Measurements from ENCODE around the gene SLC24A3.

Gene SLC24A3

DNA sequence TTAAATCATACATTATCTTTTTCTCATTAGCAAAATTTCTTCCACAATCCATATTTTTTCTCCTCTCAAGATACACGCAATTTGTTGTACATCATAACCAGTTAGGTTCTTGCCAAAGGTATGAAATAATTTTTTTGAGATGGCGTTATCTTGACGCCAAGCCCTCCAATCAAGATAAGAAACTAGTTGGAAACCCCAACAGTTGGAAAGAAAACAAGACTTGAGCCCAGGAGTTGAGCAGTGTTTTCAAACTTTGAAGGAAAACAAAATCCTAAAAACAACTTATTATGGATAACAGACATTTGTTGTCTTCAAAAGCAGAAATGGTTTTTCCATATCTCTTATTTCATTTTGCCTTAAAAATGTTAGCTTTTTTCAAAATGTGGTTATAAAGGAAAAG, 184.8 kb downstream of the SLC24A3 start:
- DNase-seq: no peak

DNA sequence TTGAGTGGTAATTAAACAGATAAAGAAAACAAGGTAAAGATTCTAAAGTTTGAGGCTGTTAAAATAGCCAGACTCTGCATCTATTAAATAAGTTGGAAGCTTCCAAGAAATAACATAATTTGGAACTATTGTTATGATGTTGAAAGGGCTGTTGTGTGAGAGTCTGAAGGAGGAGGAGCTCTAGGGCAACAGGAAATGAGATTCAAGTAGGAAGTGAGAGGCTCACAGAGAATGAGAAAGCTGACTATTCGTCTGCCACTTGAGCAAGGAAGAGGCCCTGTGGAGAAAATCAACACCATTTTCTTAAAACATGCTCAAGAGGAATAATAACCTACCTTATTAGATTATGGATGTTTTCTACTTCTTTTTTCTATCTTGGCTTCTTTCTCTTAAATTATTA, 185.2 kb downstream of the SLC24A3 start:
- no peak for DNase-seq

GRCh38 chr20:19401096-19401495, 188.7 kb downstream of the SLC24A3 start:
- DNase-seq: no peak

GRCh38 chr20:19403549-19403948, 191.1 kb downstream of the SLC24A3 start:
- no peak for DNase-seq

DNA sequence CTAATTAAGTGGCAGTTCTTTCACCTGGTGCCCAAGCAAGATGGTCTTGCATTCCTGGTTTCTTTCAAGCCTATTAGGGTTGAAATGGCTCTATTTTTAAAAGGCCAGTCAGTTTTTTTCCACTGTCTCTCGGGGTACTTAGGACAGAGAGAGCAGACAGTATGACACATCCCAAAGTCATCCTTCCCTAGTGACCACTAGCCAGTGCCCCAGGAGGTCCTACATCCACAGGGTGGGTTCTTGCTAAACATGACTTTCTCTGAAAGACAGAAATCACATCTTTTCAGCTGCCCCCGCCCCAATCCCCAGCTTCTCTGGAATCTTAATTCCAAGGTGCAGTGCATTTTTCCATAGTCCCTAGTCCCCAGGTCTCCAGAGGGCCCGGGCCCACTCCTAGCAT, 192.4 kb downstream of the SLC24A3 start:
- DNase-seq: no peak

DNA sequence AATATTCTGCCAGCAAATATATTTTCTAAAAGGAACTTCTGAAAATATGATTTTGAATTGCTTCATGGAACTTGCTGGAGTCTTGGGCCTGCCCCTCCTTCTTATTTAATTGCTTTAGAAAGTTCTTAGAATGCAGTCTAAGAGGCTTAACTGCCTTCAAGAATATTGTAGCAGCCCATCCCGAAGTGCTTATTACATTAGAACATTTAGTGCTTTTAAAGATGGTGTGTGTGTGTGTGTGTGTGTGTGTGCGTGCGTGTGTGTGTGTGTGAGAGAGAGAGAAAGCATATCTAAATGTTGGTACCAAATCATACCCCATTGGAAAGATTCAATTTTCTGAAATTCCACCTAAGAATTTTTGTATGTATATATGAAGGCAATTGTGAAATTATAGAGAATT, 193.5 kb downstream of the SLC24A3 start:
- DNase-seq: no peak

DNA sequence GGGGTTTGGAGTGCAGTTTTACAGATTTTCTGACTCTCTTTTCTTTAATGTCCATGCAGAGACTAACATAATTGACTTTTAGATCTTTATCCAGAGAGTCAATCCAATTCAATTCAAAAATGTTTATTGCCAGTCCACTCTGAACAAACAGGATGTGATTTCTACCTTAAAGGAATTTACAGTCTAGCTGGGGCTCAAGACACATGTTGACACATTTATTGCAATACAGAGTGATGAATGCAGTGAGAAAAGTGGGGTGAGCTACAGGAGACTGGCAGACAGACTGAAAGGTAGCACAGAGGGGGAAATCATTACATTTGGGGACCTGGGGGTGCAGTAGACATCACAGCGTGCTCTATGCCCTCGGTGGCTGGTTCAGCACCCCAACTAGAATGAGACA, 193.9 kb downstream of the SLC24A3 start:
- no peak for DNase-seq

- no peak for DNase-seq
These were observed 194.8 kb downstream of the SLC24A3 start for GRCh38 chr20:19407196-19407595.

DNA sequence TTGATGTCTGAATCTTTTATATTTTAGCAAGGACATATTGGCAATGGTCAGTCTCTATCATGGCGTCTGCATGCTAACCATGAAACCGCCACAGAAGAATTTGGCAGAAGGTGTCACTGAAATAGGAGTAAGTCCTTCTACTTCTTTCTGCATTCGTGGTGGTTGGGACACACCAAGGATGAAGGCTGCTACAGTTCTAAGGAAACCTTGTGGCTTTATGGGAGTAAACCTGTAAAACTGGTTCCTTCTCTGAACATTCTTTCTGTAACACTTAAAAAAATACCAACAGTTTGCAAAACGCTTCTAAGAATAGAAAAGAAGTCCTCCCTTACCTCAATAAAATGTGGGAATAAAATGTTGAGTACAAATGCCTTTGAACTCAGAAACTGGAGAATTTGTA, 195.3 kb downstream of the SLC24A3 start:
- DNase-seq: no peak

- no peak for DNase-seq
These were observed 196.5 kb downstream of the SLC24A3 start for GRCh38 chr20:19408971-19409370.

DNA sequence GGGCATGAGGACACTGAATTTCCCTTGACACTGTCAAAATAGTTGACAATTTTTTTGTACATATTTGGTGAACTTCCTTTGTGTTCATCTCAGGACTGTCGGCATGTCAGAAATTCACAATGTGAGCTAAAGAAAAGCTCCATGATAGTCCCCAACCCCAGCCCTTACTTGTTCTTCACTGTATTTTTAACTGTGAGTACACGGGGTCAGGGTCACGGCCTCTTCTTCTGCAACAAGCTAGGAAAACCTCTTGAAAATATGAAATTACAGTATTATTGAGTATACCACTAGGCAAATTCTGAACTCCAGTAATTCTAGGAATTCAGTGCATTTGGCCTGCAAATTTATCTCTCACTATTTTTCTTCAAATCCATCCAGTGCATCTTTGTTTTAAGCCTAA, 199.4 kb downstream of the SLC24A3 start:
- DNase-seq: no peak

DNA sequence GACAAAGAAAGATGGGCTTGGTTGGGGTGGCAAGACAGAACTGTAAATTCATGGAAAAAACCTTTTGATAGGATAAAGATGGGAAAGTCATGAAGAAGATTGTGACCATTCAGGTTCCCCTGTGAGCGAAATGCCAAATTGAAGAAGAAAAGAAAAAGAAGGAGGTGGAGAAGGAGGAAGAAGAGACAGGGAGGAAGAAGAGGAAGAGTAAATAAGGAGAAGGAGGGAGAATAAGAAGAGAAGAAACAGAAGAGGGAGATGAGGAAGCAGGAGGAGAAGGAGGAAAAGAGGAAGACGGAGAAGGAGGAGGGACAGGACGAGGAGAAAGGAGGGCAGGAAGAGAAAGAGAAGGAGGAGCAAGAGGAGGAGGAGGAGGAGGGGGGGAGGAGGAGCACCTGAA, 199.8 kb downstream of the SLC24A3 start:
- no peak for DNase-seq

- no peak for DNase-seq
These were observed 202.2 kb downstream of the SLC24A3 start for GRCh38 chr20:19414600-19414999.

- no peak for DNase-seq
These were observed 203.3 kb downstream of the SLC24A3 start for GRCh38 chr20:19415786-19416185.

- no peak for DNase-seq
These were observed 204.2 kb downstream of the SLC24A3 start for GRCh38 chr20:19416627-19417026.

GRCh38 chr20:19419396-19419795, 207.0 kb downstream of the SLC24A3 start:
- no peak for DNase-seq

- no peak for DNase-seq
These were observed 210.9 kb downstream of the SLC24A3 start for GRCh38 chr20:19423097-19423899.

GRCh38 chr20:19423900-19424620, 211.6 kb downstream of the SLC24A3 start:
- DNase-seq: no peak

GRCh38 chr20:19426356-19426755, 213.9 kb downstream of the SLC24A3 start:
- DNase-seq: no peak

DNA sequence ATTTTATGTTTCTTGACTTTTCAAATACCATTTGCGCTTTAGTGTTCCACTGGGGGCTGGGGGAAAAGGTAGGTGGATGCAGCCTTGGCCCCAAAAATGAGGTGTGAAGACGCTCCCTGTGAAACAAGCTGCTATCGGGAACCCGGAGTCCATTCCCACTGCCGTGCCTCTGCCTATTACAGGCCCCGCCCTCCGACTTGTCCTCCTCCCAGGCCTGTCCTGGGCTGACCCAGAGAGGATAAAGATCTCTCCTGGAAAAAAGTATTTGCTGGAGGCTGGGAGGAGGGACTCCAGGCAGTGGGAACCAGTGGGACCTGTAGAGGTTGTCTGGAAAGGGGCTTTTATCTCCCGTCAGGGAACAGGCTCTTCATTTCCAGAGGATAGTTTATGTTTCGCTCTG, 215.0 kb downstream of the SLC24A3 start:
- DNase-seq: no peak

- DNase-seq: no peak
These were observed 215.5 kb downstream of the SLC24A3 start for GRCh38 chr20:19427913-19428312.

DNA sequence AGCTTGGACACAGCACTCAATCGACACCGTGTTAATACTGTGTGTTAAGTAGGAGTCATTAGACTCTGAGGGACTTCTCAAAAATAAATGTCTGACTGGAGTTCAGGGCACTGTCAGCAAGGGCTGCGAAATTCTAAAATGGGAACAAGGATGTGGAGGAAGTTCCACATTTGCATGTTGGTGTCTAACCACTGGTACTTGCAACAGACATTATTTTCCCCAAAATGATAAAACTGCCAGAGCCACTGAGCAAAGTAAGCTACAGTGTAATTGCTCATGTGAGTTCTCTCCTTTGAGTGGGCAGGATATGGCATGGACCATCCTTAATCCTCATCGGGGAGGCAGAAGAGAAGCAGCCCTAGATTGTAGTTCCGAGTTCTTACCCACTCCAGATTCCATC, 215.9 kb downstream of the SLC24A3 start:
- DNase-seq: no peak

GRCh38 chr20:19429538-19429937, 217.1 kb downstream of the SLC24A3 start:
- DNase-seq: no peak

- no peak for DNase-seq
These were observed 218.3 kb downstream of the SLC24A3 start for GRCh38 chr20:19430641-19431315.

Measured in femur (tissue), 1 donor.